ENCODE measurements around the gene BRINP1. TPM values are rescaled to one million over a fixed set of nuclear protein-coding genes. Genes with fewer than 3 reads are reported as not detected.
A peak's percentile ranks its signal among the peaks of the same experiment; 100 is the strongest.

The BRINP1 gene
- total RNA-seq, 1 experiment from 2014 or later, result not detected

GRCh38 chr9:119255116-119255515 is 114.1 kb downstream of the BRINP1 start:
- Mint-ChIP-seq H3K4me3 (ENCODE audit: unreplicated experiment) (no peak overlapping the region), H3K27me3 (ENCODE audit: insufficient read depth, unreplicated experiment) (no peaks in the 10 kb centered on the region), H3K9me3 (ENCODE audit: unreplicated experiment) (peaks cover 33% of the 10 kb centered on the region), H3K36me3 (ENCODE audit: insufficient read depth, unreplicated experiment) (no peaks in the 10 kb centered on the region), H3K4me1 (ENCODE audit: insufficient read depth, unreplicated experiment) (no peaks in the 10 kb centered on the region), H3K27ac (ENCODE audit: low read depth, unreplicated experiment) (no peak overlapping the region)
- intact Hi-C loops (cut with micrococcal nuclease), result no loop called here
- no peak for DNase-seq (ENCODE audit: unreplicated experiment)
- TF ChIP-seq CTCF (IDR thresholded peaks at IDR 0.05; ENCODE audit: unreplicated experiment), result no peak
- BruUV-seq (replicated peaks), result no TSS peak
- ChIA-PET POLR2A (no interaction called here), CTCF (no interaction called here)

- POLR2A ChIA-PET, result no interaction called here
- CTCF ChIA-PET, result interaction anchor here (0.6 to 0.9 kb wide), 2 partner anchors 23 to 655 kb away, joined by 3 to 4 read pairs; no protein-coding TSS in a partner anchor
- H3K4me1 Mint-ChIP-seq (ENCODE audit: insufficient read depth, unreplicated experiment), result no peaks in the 10 kb centered on the region
- H3K4me3 Mint-ChIP-seq (ENCODE audit: unreplicated experiment), result no peak overlapping the region
- no TSS peak for BruUV-seq (replicated peaks)
- H3K9me3 Mint-ChIP-seq (ENCODE audit: unreplicated experiment), result peaks cover 45% of the 10 kb centered on the region
- no peaks in the 10 kb centered on the region for H3K27me3 Mint-ChIP-seq (ENCODE audit: insufficient read depth, unreplicated experiment)
- peak; percentile 10 for DNase-seq (ENCODE audit: unreplicated experiment)
- H3K36me3 Mint-ChIP-seq (ENCODE audit: insufficient read depth, unreplicated experiment), result no peaks in the 10 kb centered on the region
- intact Hi-C loops (cut with micrococcal nuclease), result no loop called here
- TF ChIP-seq CTCF (IDR thresholded peaks at IDR 0.05; ENCODE audit: unreplicated experiment), result no peak
- H3K27ac Mint-ChIP-seq (ENCODE audit: low read depth, unreplicated experiment), result no peak overlapping the region
These were observed 116.5 kb downstream of the BRINP1 start for GRCh38 chr9:119252671-119253299.

- CTCF ChIA-PET, result interaction anchor here (0.6 to 0.9 kb wide), 2 partner anchors 22 to 654 kb away, joined by 3 to 4 read pairs; no protein-coding TSS in a partner anchor
- no TSS peak for BruUV-seq (replicated peaks)
- POLR2A ChIA-PET, result no interaction called here
- Mint-ChIP-seq H3K27ac (ENCODE audit: low read depth, unreplicated experiment) (no peak overlapping the region), H3K4me3 (ENCODE audit: unreplicated experiment) (no peak overlapping the region), H3K9me3 (ENCODE audit: unreplicated experiment) (peaks cover 48% of the 10 kb centered on the region), H3K4me1 (ENCODE audit: insufficient read depth, unreplicated experiment) (no peaks in the 10 kb centered on the region), H3K27me3 (ENCODE audit: insufficient read depth, unreplicated experiment) (no peaks in the 10 kb centered on the region), H3K36me3 (ENCODE audit: insufficient read depth, unreplicated experiment) (no peaks in the 10 kb centered on the region)
- TF ChIP-seq CTCF (IDR thresholded peaks at IDR 0.05; ENCODE audit: unreplicated experiment), result no peak
- intact Hi-C loops (cut with micrococcal nuclease), result no loop called here
- no peak for DNase-seq (ENCODE audit: unreplicated experiment)
These were observed 117.3 kb downstream of the BRINP1 start for GRCh38 chr9:119251936-119252335.

GRCh38 chr9:119250730-119251129 is 118.5 kb downstream of the BRINP1 start:
- ChIA-PET CTCF (no interaction called here), POLR2A (no interaction called here)
- H3K27ac Mint-ChIP-seq (ENCODE audit: low read depth, unreplicated experiment), result no peak overlapping the region
- no peaks in the 10 kb centered on the region for H3K36me3 Mint-ChIP-seq (ENCODE audit: insufficient read depth, unreplicated experiment)
- no TSS peak for BruUV-seq (replicated peaks)
- H3K27me3 Mint-ChIP-seq (ENCODE audit: insufficient read depth, unreplicated experiment), result no peaks in the 10 kb centered on the region
- no peak for DNase-seq (ENCODE audit: unreplicated experiment)
- no peaks in the 10 kb centered on the region for H3K4me1 Mint-ChIP-seq (ENCODE audit: insufficient read depth, unreplicated experiment)
- H3K9me3 Mint-ChIP-seq (ENCODE audit: unreplicated experiment), result peaks cover 52% of the 10 kb centered on the region
- no peak overlapping the region for H3K4me3 Mint-ChIP-seq (ENCODE audit: unreplicated experiment)
- intact Hi-C loops (cut with micrococcal nuclease), result no loop called here
- no peak for TF ChIP-seq CTCF (IDR thresholded peaks at IDR 0.05; ENCODE audit: unreplicated experiment)
